Measurements from ENCODE around the gene PHACTR2.

- TF ChIP-seq CTCF (IDR thresholded peaks at IDR 0.05) (no peak), POLR2AphosphoS5 (IDR thresholded peaks at IDR 0.05) (no peak), POLR2A (IDR thresholded peaks at IDR 0.05) (no peak)
Measured at GRCh38 chr6:143647732-143648131, 30.0 kb upstream of the PHACTR2 start.

All from upper lobe of left lung (tissue), 4 donors.